H4 (cell line): ENCODE results near the gene ZFP91. TPM values are rescaled to one million over a fixed set of nuclear protein-coding genes. Genes with fewer than 3 reads are reported as not detected.

Source experiments
- total RNA-seq: library from RNA; depleted of rRNA; stranded (reverse); fragments of >200 nt; shearing (Covaris generic); gene quantifications from 2 replicates; pipeline ENCODE4 v1.2.3, GENCODE V29; 2014; rRNA removed

ZFP91 gene
- total RNA-seq, 1 experiment from 2014 or later, result 49.2 TPM

Other genes starting within 250 kb of the ZFP91 start
- not detected in 2 replicates for gene OR5B17, start 220.0 kb upstream of the ZFP91 start, total RNA-seq
- not detected in 2 replicates for gene OR5B3, start 172.2 kb upstream of the ZFP91 start, total RNA-seq
- not detected in 2 replicates for gene OR5B2, start 150.9 kb upstream of the ZFP91 start, total RNA-seq
- gene OR5B12, start 136.8 kb upstream of the ZFP91 start, total RNA-seq, result not detected in 2 replicates
- gene OR5B21, start 71.0 kb upstream of the ZFP91 start, total RNA-seq, result not detected in 2 replicates
- gene LPXN, start 3.2 kb upstream of the ZFP91 start, total RNA-seq, result 5.5 and 10.7 TPM in 2 replicates
- 0.60 and 0.72 TPM in 2 replicates for gene CNTF, start 43.6 kb downstream of the ZFP91 start, total RNA-seq
- gene GLYAT, start 152.9 kb downstream of the ZFP91 start, total RNA-seq, result not detected in 2 replicates